ENCODE measurements around the gene IQSEC2. TPM values are rescaled to one million over a fixed set of nuclear protein-coding genes. Genes with fewer than 3 reads are reported as not detected.

IQSEC2 gene
- polyA plus RNA-seq, 3 donors, result 6.5 to 31.2 (median 6.9) TPM

Small RNAs within 50 kb of the gene (small RNA-seq; reads per million reads assigned to genes)
- not detected for gene RF00019 (ENCODE audit: insufficient read length, low read depth)

Other genes starting within 250 kb of the IQSEC2 start
- gene GPR173, start 232.8 kb downstream of the IQSEC2 start, polyA plus RNA-seq, result under 1 TPM in 1 of 3 donors, not detected in 2; 0.43 TPM
- gene TSPYL2, start 199.2 kb downstream of the IQSEC2 start, polyA plus RNA-seq, result 10 to 100 TPM in 1 of 3 donors, under 1 TPM in 2; 0.33 to 29.4 (median 0.40) TPM
- gene KANTR, start 187.4 kb downstream of the IQSEC2 start, polyA plus RNA-seq, result 1 to 10 TPM in 1 of 3 donors, under 1 TPM in 2; 0.32 to 4.3 (median 0.44) TPM
- gene KDM5C, start 56.4 kb downstream of the IQSEC2 start, polyA plus RNA-seq, result 10 to 100 TPM; 13.3 to 93.6 (median 16.7) TPM
- gene SMC1A, start 141.1 kb upstream of the IQSEC2 start, polyA plus RNA-seq, result 10 to 100 TPM; 25.5 to 53.2 (median 25.6) TPM
- gene RIBC1, start 141.3 kb upstream of the IQSEC2 start, polyA plus RNA-seq, result under 1 TPM in 2 of 3 donors, not detected in 1; 0.31 to 0.35 TPM
- 100 to 1,000 TPM in 2 of 3 donors, 10 to 100 TPM in 1; 93.2 to 163 (median 136) TPM for gene HSD17B10, start 152.8 kb upstream of the IQSEC2 start, polyA plus RNA-seq

All from CD14-positive monocyte (primary cell).